Mucosa of rectum (tissue), 2 donors: ENCODE measurements around the gene PARD3.
"Not testable (repeated sequence)": the region's sequence is repeated elsewhere in the genome, so short reads cannot be mapped to it uniquely, and the experiment has no call there.

ENCODE experiments used
- H3K27ac ChIP-seq, 2 donors: one replicate each; pipeline ENCODE4 v1.7.0; 2013; ENCODE audit warnings: inconsistent platforms in 2 of 2, low read depth in 2 of 2, low read length in 2 of 2
- H3K27me3 ChIP-seq, 2 donors: one replicate each; pipeline ENCODE4 v1.7.0; 2013; ENCODE audit warnings: low read length in 2 of 2; ENCODE audit not compliant: control insufficient read depth in 2 of 2, insufficient read depth in 2 of 2
- H3K36me3 ChIP-seq, 2 donors: one replicate each; pipeline ENCODE4 v1.7.0; 2013; ENCODE audit warnings: low read length in 2 of 2; ENCODE audit not compliant: control insufficient read depth in 2 of 2, insufficient read depth in 2 of 2
- H3K4me1 ChIP-seq, 2 donors: one replicate each; pipeline ENCODE4 v1.7.0; 2013; ENCODE audit warnings: low read length in 2 of 2, mild to moderate bottlenecking in 1 of 2; ENCODE audit not compliant: control insufficient read depth in 2 of 2, insufficient read depth in 2 of 2
- H3K4me3 ChIP-seq, 2 donors: one replicate each; pipeline ENCODE4 v1.7.0; 2013; ENCODE audit warnings: low read length in 2 of 2
- H3K9ac ChIP-seq, 2 donors: one replicate each; pipeline ENCODE4 v1.7.0; 2013; ENCODE audit warnings: low read length in 2 of 2, low read depth in 1 of 2, mild to moderate bottlenecking in 1 of 2
- H3K9me3 ChIP-seq, 2 donors: one replicate each; pipeline ENCODE4 v1.7.0; 2013; ENCODE audit warnings: low read length in 2 of 2; ENCODE audit not compliant: control insufficient read depth in 2 of 2
- donor health status: healthy.
- donor health status: Normal muscosa, but diverticular disease.

The PARD3 gene

GRCh38 chr10:34759161-34759836 is 55.8 kb downstream of the PARD3 start:
- H3K27ac ChIP-seq, result peak overlapping the region in 1 of 2 donors; percentile 79
- no peaks in the 10 kb centered on the region for H3K27me3 ChIP-seq
- no peaks in the 10 kb centered on the region for H3K36me3 ChIP-seq
- no peak overlapping the region for H3K9ac ChIP-seq
- no peak overlapping the region for H3K4me3 ChIP-seq
- peaks cover 4 to 21% of the 10 kb centered on the region in 2 donors for H3K4me1 ChIP-seq
- no peaks in the 10 kb centered on the region for H3K9me3 ChIP-seq

- peak overlapping the region; percentile 78 to 79 for H3K27ac ChIP-seq
- no peaks in the 10 kb centered on the region for H3K36me3 ChIP-seq
- H3K4me3 ChIP-seq, result no peak overlapping the region
- peaks cover 4 to 21% of the 10 kb centered on the region in 2 donors for H3K4me1 ChIP-seq
- peak overlapping the region in 1 of 2 donors; percentile 3 for H3K9ac ChIP-seq
- no peaks in the 10 kb centered on the region for H3K27me3 ChIP-seq
- H3K9me3 ChIP-seq, result no peaks in the 10 kb centered on the region
Observed at GRCh38 chr10:34758447-34758996, 56.6 kb downstream of the PARD3 start.

GRCh38 chr10:34757933-34758332 is 57.2 kb downstream of the PARD3 start:
- no peaks in the 10 kb centered on the region for H3K9me3 ChIP-seq
- H3K27me3 ChIP-seq, result no peaks in the 10 kb centered on the region
- H3K9ac ChIP-seq, result no peak overlapping the region
- H3K36me3 ChIP-seq, result no peaks in the 10 kb centered on the region
- no peak overlapping the region for H3K4me3 ChIP-seq
- H3K4me1 ChIP-seq, result peaks cover 0 to 21% of the 10 kb centered on the region in 2 donors
- peak overlapping the region; percentile 78 to 79 for H3K27ac ChIP-seq

- H3K27me3 ChIP-seq, H3K36me3 ChIP-seq, H3K9me3 ChIP-seq, H3K9ac ChIP-seq, H3K4me3 ChIP-seq: not testable (repeated sequence)
- peak overlapping the region; percentile 17 to 39 for H3K27ac ChIP-seq
- H3K4me1 ChIP-seq, result peaks cover 0 to 21% of the 10 kb centered on the region in 2 donors
Observed at GRCh38 chr10:34757181-34757580, 57.9 kb downstream of the PARD3 start.

GRCh38 chr10:34756584-34756983 is 58.5 kb downstream of the PARD3 start:
- Histone ChIP-seq H3K36me3 (no peaks in the 10 kb centered on the region), H3K9ac (no peak overlapping the region), H3K4me1 (peaks cover 0 to 21% of the 10 kb centered on the region in 2 donors), H3K4me3 (no peak overlapping the region), H3K27me3 (no peaks in the 10 kb centered on the region), H3K27ac (peak overlapping the region in 1 of 2 donors; percentile 39), H3K9me3 (no peaks in the 10 kb centered on the region)

- no peak overlapping the region for H3K9ac ChIP-seq
- peaks cover 0 to 18% of the 10 kb centered on the region in 2 donors for H3K4me1 ChIP-seq
- no peak overlapping the region for H3K27ac ChIP-seq
- no peak overlapping the region for H3K4me3 ChIP-seq
- no peaks in the 10 kb centered on the region for H3K9me3 ChIP-seq
- no peaks in the 10 kb centered on the region for H3K36me3 ChIP-seq
- no peaks in the 10 kb centered on the region for H3K27me3 ChIP-seq
Observed at GRCh38 chr10:34753014-34753757, 61.9 kb downstream of the PARD3 start.

GRCh38 chr10:34751272-34751671 is 63.8 kb downstream of the PARD3 start:
- H3K9me3 ChIP-seq, result no peaks in the 10 kb centered on the region
- no peak overlapping the region for H3K4me3 ChIP-seq
- no peak overlapping the region for H3K27ac ChIP-seq
- peaks cover 0 to 2% of the 10 kb centered on the region in 2 donors for H3K4me1 ChIP-seq
- H3K9ac ChIP-seq, result no peak overlapping the region
- no peaks in the 10 kb centered on the region for H3K27me3 ChIP-seq
- no peaks in the 10 kb centered on the region for H3K36me3 ChIP-seq

GRCh38 chr10:34750795-34751194 is 64.3 kb downstream of the PARD3 start:
- not testable (repeated sequence) for H3K9ac ChIP-seq, H3K27me3 ChIP-seq, H3K4me3 ChIP-seq, H3K36me3 ChIP-seq, H3K9me3 ChIP-seq, H3K4me1 ChIP-seq, H3K27ac ChIP-seq

- Histone ChIP-seq H3K27me3 (no peaks in the 10 kb centered on the region), H3K4me1 (peaks cover 0 to 2% of the 10 kb centered on the region in 2 donors), H3K27ac (no peak overlapping the region)
Observed at GRCh38 chr10:34748767-34749166, 66.3 kb downstream of the PARD3 start.

GRCh38 chr10:34748357-34748756 is 66.7 kb downstream of the PARD3 start:
- no peak overlapping the region for H3K27ac ChIP-seq
- H3K36me3 ChIP-seq, result no peaks in the 10 kb centered on the region
- H3K27me3 ChIP-seq, result no peaks in the 10 kb centered on the region
- peaks cover 0 to 2% of the 10 kb centered on the region in 2 donors for H3K4me1 ChIP-seq
- H3K9ac ChIP-seq, result no peak overlapping the region
- H3K9me3 ChIP-seq, result no peaks in the 10 kb centered on the region
- no peak overlapping the region for H3K4me3 ChIP-seq

More at GRCh38 chr10:34748767-34749166, 66.3 kb downstream of the PARD3 start:
- no peak overlapping the region for H3K4me3 ChIP-seq
- no peak overlapping the region for H3K9ac ChIP-seq
- H3K9me3 ChIP-seq, result no peaks in the 10 kb centered on the region
- no peaks in the 10 kb centered on the region for H3K36me3 ChIP-seq
